GM21360 (cell line): ENCODE measurements around the gene SIRT6.
"Not testable (repeated sequence)": the region's sequence is repeated elsewhere in the genome, so short reads cannot be mapped to it uniquely, and the experiment has no call there.

Experiments used
- ATAC-seq: cut with Tn5 transposase; IDR thresholded peaks from one replicate; pipeline ENCODE4 v1.9.1; 2021; ENCODE audit warnings: mild to moderate bottlenecking, moderate library complexity; ENCODE audit not compliant: unreplicated experiment

SIRT6 gene

GRCh38 chr19:4182084-4182810 lies at the start of gene SIRT6, which contains the start of gene ANKRD24:
TSS of gene SIRT6 (minus strand) at chr19:4182563. CDS start at chr19:4182539, 24 bp downstream.
TSS of gene ANKRD24 (plus strand) at chr19:4182689. CDS start at chr19:4186426, 3,737 bp downstream.
- ATAC-seq, result no peak

GRCh38 chr19:4232139-4232538 lies 49.8 kb upstream of the SIRT6 start:
- not testable (repeated sequence) for ATAC-seq

- not testable (repeated sequence) for ATAC-seq
These were observed 49.2 kb upstream of the SIRT6 start for GRCh38 chr19:4231521-4231920.

- not testable (repeated sequence) for ATAC-seq
These were observed 47.9 kb upstream of the SIRT6 start for GRCh38 chr19:4230237-4230636.

GRCh38 chr19:4229179-4229931 lies 47.0 kb upstream of the SIRT6 start, which contains the start of gene EBI3:
TSS of gene EBI3 (plus strand) at chr19:4229523. CDS start at chr19:4229551, 28 bp downstream.
- ATAC-seq, result peak; percentile 71

- ATAC-seq, result no peak
These were observed 46.4 kb upstream of the SIRT6 start for GRCh38 chr19:4228765-4229178.

GRCh38 chr19:4227771-4228170 lies 45.4 kb upstream of the SIRT6 start:
- ATAC-seq, result no peak

- no peak for ATAC-seq
These were observed 43.5 kb upstream of the SIRT6 start for GRCh38 chr19:4225885-4226284.

GRCh38 chr19:4224470-4224869 lies 42.1 kb upstream of the SIRT6 start:
- ATAC-seq, result no peak

- no peak for ATAC-seq
These were observed 37.8 kb upstream of the SIRT6 start for GRCh38 chr19:4220188-4220587.

- ATAC-seq, result not testable (repeated sequence)
These were observed 36.2 kb upstream of the SIRT6 start for GRCh38 chr19:4218523-4218922.

- no peak for ATAC-seq
These were observed 35.3 kb upstream of the SIRT6 start for GRCh38 chr19:4217429-4218264.

GRCh38 chr19:4216846-4217245 lies 34.5 kb upstream of the SIRT6 start:
- ATAC-seq, result no peak

GRCh38 chr19:4215807-4216206 lies 33.4 kb upstream of the SIRT6 start:
- no peak for ATAC-seq

- no peak for ATAC-seq
These were observed 30.8 kb upstream of the SIRT6 start for GRCh38 chr19:4213116-4213515.

- ATAC-seq, result no peak
These were observed 27.9 kb upstream of the SIRT6 start for GRCh38 chr19:4210166-4210731.

- no peak for ATAC-seq
These were observed 26.2 kb upstream of the SIRT6 start for GRCh38 chr19:4208385-4209094.

- ATAC-seq, result no peak
These were observed 24.6 kb upstream of the SIRT6 start for GRCh38 chr19:4206818-4207484.

- ATAC-seq, result no peak
These were observed 19.4 kb upstream of the SIRT6 start for GRCh38 chr19:4201798-4202197.
